GM12801 (cell line): ENCODE measurements around the gene LPAR3.

ENCODE experiments used
- CTCF ChIP-seq: IDR thresholded peaks from one replicate; pipeline ENCODE4 v1.5.1; 2011; ENCODE audit warnings: control low read depth; ENCODE audit not compliant: insufficient read length; ENCODE audit errors: extremely low read depth

LPAR3 gene

DNA sequence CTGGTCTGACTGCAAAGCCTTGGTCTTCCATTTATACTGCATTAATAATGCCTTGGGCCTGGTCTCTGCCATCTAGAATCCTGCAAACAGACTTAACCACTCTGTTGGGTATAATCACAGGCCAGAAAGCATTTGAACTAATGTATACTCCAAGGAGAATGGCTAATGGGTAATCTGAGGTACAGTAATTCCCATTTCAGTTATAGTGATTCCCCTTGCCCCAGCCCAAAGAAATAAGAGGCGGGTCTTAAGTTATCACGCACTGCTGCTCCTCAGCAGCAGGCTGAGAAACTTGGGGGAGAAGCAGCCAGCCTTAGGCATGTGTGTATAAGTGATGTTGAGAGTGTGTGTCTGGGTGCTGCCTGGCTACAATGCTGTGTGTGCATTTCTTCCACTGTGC is 2.4 kb downstream of the LPAR3 start:
- TF ChIP-seq CTCF: no peak

GRCh38 chr1:84889437-84889836 is 3.6 kb downstream of the LPAR3 start:
- no peak for TF ChIP-seq CTCF

DNA sequence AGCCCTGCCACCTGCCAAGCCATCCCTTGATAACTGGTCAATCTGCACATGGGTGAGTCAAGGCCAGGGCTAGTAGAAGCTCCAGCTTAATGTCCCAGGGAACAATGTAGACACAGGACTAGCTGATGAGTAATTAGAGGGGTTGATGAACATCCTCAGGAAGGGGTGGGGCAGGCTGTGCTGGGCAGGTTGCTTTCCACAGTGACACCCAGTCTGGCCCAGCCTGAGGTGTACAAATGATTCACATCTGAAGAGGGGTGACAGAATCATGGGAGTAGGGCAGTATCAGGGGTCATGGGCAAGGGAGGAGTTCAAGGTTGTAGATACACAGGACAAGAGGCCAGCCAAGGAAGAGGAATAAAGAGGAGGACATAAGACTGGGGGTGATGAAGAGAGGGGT is 4.3 kb downstream of the LPAR3 start:
- TF ChIP-seq CTCF: no peak

GRCh38 chr1:84887261-84887934 is 5.6 kb downstream of the LPAR3 start:
- no peak for TF ChIP-seq CTCF

DNA sequence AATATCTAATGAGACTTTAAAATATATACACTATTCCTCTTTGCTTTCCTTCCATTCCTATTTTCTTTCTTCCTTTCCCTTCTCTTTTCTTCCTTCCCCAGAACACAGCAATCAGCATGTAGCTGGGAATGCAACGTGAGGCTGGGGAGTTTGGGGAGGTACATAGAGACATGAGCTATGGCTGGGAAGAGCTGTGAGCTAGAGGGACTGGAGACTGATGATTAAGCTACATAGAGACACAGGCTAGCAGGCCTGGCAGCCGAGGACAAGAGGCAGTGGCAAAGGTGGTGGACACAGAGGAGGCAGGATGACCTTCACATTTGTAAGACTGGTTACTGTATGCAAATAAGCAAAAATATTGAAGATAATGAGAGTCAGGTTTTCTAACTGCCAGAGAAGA is 7.5 kb downstream of the LPAR3 start:
- no peak for TF ChIP-seq CTCF

- TF ChIP-seq CTCF: no peak
Measured at GRCh38 chr1:84884671-84885389, 8.2 kb downstream of the LPAR3 start.

- TF ChIP-seq CTCF: no peak
Measured at GRCh38 chr1:84883286-84883685, 9.7 kb downstream of the LPAR3 start.
